Duodenal mucosa (tissue), 2 donors: ENCODE measurements around the gene NAV3.

ENCODE experiments used
- H3K27ac ChIP-seq: one replicate; pipeline ENCODE4 v1.7.0; 2013; ENCODE audit warnings: low read depth, low read length
- H3K27me3 ChIP-seq, 2 donors: one replicate each; pipeline ENCODE4 v1.7.0; 2013; ENCODE audit warnings: low read length in 2 of 2, control low read depth in 1 of 2; ENCODE audit not compliant: insufficient read depth in 2 of 2, control insufficient read depth in 1 of 2
- H3K36me3 ChIP-seq, 2 donors: one replicate each; pipeline ENCODE4 v1.7.0; 2013; ENCODE audit warnings: low read length in 2 of 2, control low read depth in 1 of 2; ENCODE audit not compliant: insufficient read depth in 2 of 2, control insufficient read depth in 1 of 2
- H3K4me1 ChIP-seq, 2 donors: one replicate each; pipeline ENCODE4 v1.7.0; 2013; ENCODE audit warnings: low read length in 2 of 2, control low read depth in 1 of 2; ENCODE audit not compliant: insufficient read depth in 2 of 2, control insufficient read depth in 1 of 2
- H3K4me3 ChIP-seq, 2 donors: one replicate each; pipeline ENCODE4 v1.7.0; 2013; ENCODE audit warnings: low read length in 2 of 2, low read depth in 1 of 2
- H3K9ac ChIP-seq, 2 donors: one replicate each; pipeline ENCODE4 v1.7.0; 2013; ENCODE audit warnings: low read length in 2 of 2, low read depth in 1 of 2
- H3K9me3 ChIP-seq, 2 donors: one replicate each; pipeline ENCODE4 v1.7.0; 2013; ENCODE audit warnings: low read length in 2 of 2, control low read depth in 1 of 2; ENCODE audit not compliant: control insufficient read depth in 1 of 2

The NAV3 gene

GRCh38 chr12:77995436-77996167, 164.9 kb downstream of the NAV3 start:
- no peak overlapping the region for H3K9ac ChIP-seq
- no peaks in the 10 kb centered on the region for H3K4me1 ChIP-seq
- no peaks in the 10 kb centered on the region for H3K9me3 ChIP-seq
- no peaks in the 10 kb centered on the region for H3K36me3 ChIP-seq
- H3K27ac ChIP-seq = no peak overlapping the region
- no peak overlapping the region for H3K4me3 ChIP-seq
- H3K27me3 ChIP-seq = no peaks in the 10 kb centered on the region

GRCh38 chr12:77996670-77997069, 166.0 kb downstream of the NAV3 start:
- Histone ChIP-seq H3K4me1 (no peaks in the 10 kb centered on the region), H3K27ac (no peak overlapping the region), H3K36me3 (no peaks in the 10 kb centered on the region), H3K4me3 (no peak overlapping the region), H3K9me3 (no peaks in the 10 kb centered on the region), H3K27me3 (no peaks in the 10 kb centered on the region), H3K9ac (no peak overlapping the region)

- H3K36me3 ChIP-seq = no peaks in the 10 kb centered on the region
Observed at GRCh38 chr12:77998236-77998786, 167.6 kb downstream of the NAV3 start.

GRCh38 chr12:77999074-77999715, 168.5 kb downstream of the NAV3 start:
- H3K4me1 ChIP-seq = no peaks in the 10 kb centered on the region
- H3K36me3 ChIP-seq = no peaks in the 10 kb centered on the region
- no peak overlapping the region for H3K4me3 ChIP-seq
- no peaks in the 10 kb centered on the region for H3K9me3 ChIP-seq
- H3K9ac ChIP-seq = no peak overlapping the region
- no peak overlapping the region for H3K27ac ChIP-seq
- H3K27me3 ChIP-seq = no peaks in the 10 kb centered on the region

More at GRCh38 chr12:77998236-77998786, 167.6 kb downstream of the NAV3 start:
- H3K4me3 ChIP-seq = no peak overlapping the region
- no peak overlapping the region for H3K27ac ChIP-seq
- no peaks in the 10 kb centered on the region for H3K27me3 ChIP-seq
- no peaks in the 10 kb centered on the region for H3K9me3 ChIP-seq
- H3K4me1 ChIP-seq = no peaks in the 10 kb centered on the region
- no peak overlapping the region for H3K9ac ChIP-seq

- Histone ChIP-seq H3K9ac (no peak overlapping the region), H3K27me3 (no peaks in the 10 kb centered on the region), H3K4me1 (no peaks in the 10 kb centered on the region), H3K27ac (no peak overlapping the region), H3K4me3 (no peak overlapping the region), H3K9me3 (no peaks in the 10 kb centered on the region), H3K36me3 (no peaks in the 10 kb centered on the region)
Observed at GRCh38 chr12:78002878-78003277, 172.2 kb downstream of the NAV3 start.

GRCh38 chr12:78004249-78005093, 173.8 kb downstream of the NAV3 start:
- no peaks in the 10 kb centered on the region for H3K27me3 ChIP-seq
- no peak overlapping the region for H3K4me3 ChIP-seq
- no peak overlapping the region for H3K9ac ChIP-seq
- no peaks in the 10 kb centered on the region for H3K36me3 ChIP-seq
- H3K9me3 ChIP-seq = no peaks in the 10 kb centered on the region
- no peaks in the 10 kb centered on the region for H3K4me1 ChIP-seq
- H3K27ac ChIP-seq = no peak overlapping the region

- Histone ChIP-seq H3K27me3 (no peaks in the 10 kb centered on the region), H3K36me3 (no peaks in the 10 kb centered on the region), H3K4me1 (no peaks in the 10 kb centered on the region), H3K4me3 (no peak overlapping the region), H3K27ac (no peak overlapping the region), H3K9ac (no peak overlapping the region), H3K9me3 (no peaks in the 10 kb centered on the region)
Observed at GRCh38 chr12:78005094-78005492, 174.4 kb downstream of the NAV3 start.

GRCh38 chr12:78007173-78007572, 176.5 kb downstream of the NAV3 start:
- Histone ChIP-seq H3K9me3 (no peaks in the 10 kb centered on the region), H3K36me3 (no peaks in the 10 kb centered on the region), H3K4me3 (no peak overlapping the region), H3K27me3 (no peaks in the 10 kb centered on the region), H3K4me1 (no peaks in the 10 kb centered on the region), H3K9ac (no peak overlapping the region), H3K27ac (no peak overlapping the region)

- Histone ChIP-seq H3K9me3 (no peaks in the 10 kb centered on the region), H3K9ac (no peak overlapping the region), H3K4me3 (no peak overlapping the region), H3K36me3 (no peaks in the 10 kb centered on the region), H3K4me1 (no peaks in the 10 kb centered on the region), H3K27ac (no peak overlapping the region), H3K27me3 (no peaks in the 10 kb centered on the region)
Observed at GRCh38 chr12:78009031-78009430, 178.3 kb downstream of the NAV3 start.
